ENCODE results near the gene AQP9. TPM values are rescaled to one million over a fixed set of nuclear protein-coding genes. Genes with fewer than 3 reads are reported as not detected.
"Not testable (repeated sequence)": the region's sequence is repeated elsewhere in the genome, so short reads cannot be mapped to it uniquely, and the experiment has no call there.

AQP9 gene
- polyA plus RNA-seq, 2 of the 4 experiments (the other 2 are of a cell fraction): not detected

DNA sequence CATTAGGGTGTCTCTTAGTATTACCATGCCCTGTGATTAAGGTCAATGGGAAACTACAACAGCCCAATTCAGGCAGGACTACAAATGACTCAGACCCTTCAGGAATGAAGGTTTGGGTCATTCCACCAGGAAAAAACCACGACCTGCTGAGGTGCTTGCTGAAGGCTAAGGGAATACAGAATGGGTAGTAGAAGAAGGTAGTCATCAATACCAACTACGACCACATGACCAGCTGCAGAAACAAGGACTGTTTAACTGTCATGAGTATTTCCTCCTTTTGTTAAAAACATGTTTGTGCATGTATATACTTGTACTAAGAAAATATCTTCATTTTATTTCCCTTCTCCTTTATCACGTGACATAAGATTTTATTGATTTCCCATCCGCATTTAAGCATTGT is 71.8 kb downstream of the AQP9 start:
- ATAC-seq; FAIRE-seq; H3K4me2 ChIP-seq; POLR2A ChIA-PET; H3K27ac ChIP-seq; H3K9me3 ChIP-seq; DNase-seq (ENCODE audit: low read depth in 1 of 2, low spot score in 1 of 2); H3K4me1 ChIP-seq; H3K4me3 ChIP-seq: not testable (repeated sequence)
- CTCF ChIA-PET: interaction anchor here (5.4 kb wide), 1 partner anchor 13 kb away, joined by 40 read pairs; no protein-coding TSS in a partner anchor
- WGBS (ENCODE audit: missing lambda C conversion rate): 58% methylated on average over 4 of the region's 4 CpGs

GRCh38 chr15:58212909-58213526 is 74.8 kb downstream of the AQP9 start:
- peak; percentile 69 to 76 for DNase-seq (ENCODE audit: low read depth in 1 of 2, low spot score in 1 of 2)
- Histone ChIP-seq H3K9me3 (no peaks in the 10 kb centered on the region), H3K4me3 (no peak overlapping the region), H3K4me1 (no peaks in the 10 kb centered on the region), H3K4me2 (no peak overlapping the region), H3K27ac (no peak overlapping the region)
- 59% methylated on average over 7 of the region's 7 CpGs for WGBS (ENCODE audit: missing lambda C conversion rate)
- peak; percentile 95 for FAIRE-seq
- peak; percentile 82 for TF ChIP-seq CTCF (IDR thresholded peaks at IDR 0.05)
- no peak for TF ChIP-seq TP53 (CRISPR knock-in tag; IDR thresholded peaks at IDR 0.05)
- TF ChIP-seq SMC3 (IDR thresholded peaks at IDR 0.05): peak; percentile 76
- no peak for TF ChIP-seq CHD4 (IDR thresholded peaks at IDR 0.05; ENCODE audit: borderline replicate concordance)
- peak; percentile 67 to 71 for TF ChIP-seq RAD21 (conservative IDR thresholded peaks at IDR 0.05 in 1 of 2, IDR thresholded peaks at IDR 0.05 in 1 of 2)
- no peak for TF ChIP-seq FOSL2 (IDR thresholded peaks at IDR 0.05)
- TF ChIP-seq FOSL2 (CRISPR knock-in tag; IDR thresholded peaks at IDR 0.05): peak; percentile 61
- TF ChIP-seq FOXS1 (CRISPR knock-in tag; IDR thresholded peaks at IDR 0.05): no peak
- peak; percentile 71 for TF ChIP-seq MAFK (IDR thresholded peaks at IDR 0.05; ENCODE audit: partially characterized antibody)
- POLR2A ChIA-PET: interaction anchor here (0.7 to 1.6 kb wide), 2 partner anchors 546 to 558 kb away, joined by 3 to 4 read pairs; partner anchors contain the start of gene MINDY2
- CTCF ChIA-PET: interaction anchor here (0.6 to 5.8 kb wide), 38 partner anchors 10 to 1402 kb away, joined by 3 to 40 read pairs (median 3); no protein-coding TSS in a partner anchor
- ATAC-seq: peak; percentile 94 to 97

GRCh38 chr15:58213587-58214338 is 75.6 kb downstream of the AQP9 start:
- Histone ChIP-seq H3K4me2 (no peak overlapping the region), H3K27ac (no peak overlapping the region), H3K4me3 (no peak overlapping the region), H3K9me3 (no peaks in the 10 kb centered on the region), H3K4me1 (no peaks in the 10 kb centered on the region)
- no peak for DNase-seq (ENCODE audit: low read depth in 1 of 2, low spot score in 1 of 2)
- WGBS (ENCODE audit: missing lambda C conversion rate): 56% methylated on average over 5 of the region's 5 CpGs
- POLR2A ChIA-PET: interaction anchor here (1.6 kb wide), 1 partner anchor 557 kb away, joined by 4 read pairs; the partner anchor contains the start of gene MINDY2
- ATAC-seq: no peak
- FAIRE-seq: no peak
- TF ChIP-seq RCOR1 (IDR thresholded peaks at IDR 0.05; ENCODE audit: low read depth, low read length) (no peak), ELK1 (IDR thresholded peaks at IDR 0.05; ENCODE audit: low read depth, low read length) (no peak), CBX2 (IDR thresholded peaks at IDR 0.05; ENCODE audit: borderline replicate concordance, low read depth) (no peak), CBX8 (IDR thresholded peaks at IDR 0.05) (no peak), FOXS1 (CRISPR knock-in tag; IDR thresholded peaks at IDR 0.05) (no peak), BHLHE40 (IDR thresholded peaks at IDR 0.05; ENCODE audit: low read depth, low read length) (no peak), MAFK (IDR thresholded peaks at IDR 0.05; ENCODE audit: partially characterized antibody) (peak; percentile 89), EP300 (IDR thresholded peaks at IDR 0.05) (no peak), NFE2L2 (conservative IDR thresholded peaks at IDR 0.05; ENCODE audit: low read length) (no peak), RAD21 (conservative IDR thresholded peaks at IDR 0.05 in 1 of 2, IDR thresholded peaks at IDR 0.05 in 1 of 2) (0 out of 5 replicates have a peak, but pooled peaks of 1 of the 2 experiments have one; percentile 1), ZC3H11A (IDR thresholded peaks at IDR 0.05) (no peak), HOXA7 (CRISPR knock-in tag; IDR thresholded peaks at IDR 0.05) (no peak), TP53 (CRISPR knock-in tag; IDR thresholded peaks at IDR 0.05) (no peak), HEYL (CRISPR knock-in tag; IDR thresholded peaks at IDR 0.05) (no peak), SREBF2 (IDR thresholded peaks at IDR 0.05) (no peak), MYC (IDR thresholded peaks at IDR 0.05; ENCODE audit: borderline replicate concordance, low read length) (no peak), RARB (CRISPR knock-in tag; IDR thresholded peaks at IDR 0.05) (no peak)
- CTCF ChIA-PET: interaction anchor here (0.6 to 5.8 kb wide), 25 partner anchors 9 to 1402 kb away, joined by 3 to 40 read pairs (median 4); no protein-coding TSS in a partner anchor
